Astrocyte of the cerebellum (primary cell): ENCODE measurements around the gene ARSD.
"Not testable (repeated sequence)": the region's sequence is repeated elsewhere in the genome, so short reads cannot be mapped to it uniquely, and the experiment has no call there.

Source experiments
- DNase-seq: peaks from one replicate; pipeline ENCODE4 v3.0.0-alpha.2; 2011; ENCODE audit warnings: low read depth
- H3K4me3 ChIP-seq: 2 replicates; pipeline ENCODE4 v1.5.1; 2011; ENCODE audit warnings: mild to moderate bottlenecking, low read depth, low read length, moderate library complexity
- CTCF ChIP-seq: IDR thresholded peaks from 2 replicates; pipeline ENCODE4 v1.5.1; 2012; ENCODE audit warnings: low read length, low read depth, moderate library complexity, mild to moderate bottlenecking; ENCODE audit errors: missing control alignments
- in situ Hi-C: cut with HindIII; loops from 2 replicates; pipeline ENCODE4 v1.10.0; 2017; ENCODE audit warnings: low sequenced_read_pairs

The ARSD gene

DNA sequence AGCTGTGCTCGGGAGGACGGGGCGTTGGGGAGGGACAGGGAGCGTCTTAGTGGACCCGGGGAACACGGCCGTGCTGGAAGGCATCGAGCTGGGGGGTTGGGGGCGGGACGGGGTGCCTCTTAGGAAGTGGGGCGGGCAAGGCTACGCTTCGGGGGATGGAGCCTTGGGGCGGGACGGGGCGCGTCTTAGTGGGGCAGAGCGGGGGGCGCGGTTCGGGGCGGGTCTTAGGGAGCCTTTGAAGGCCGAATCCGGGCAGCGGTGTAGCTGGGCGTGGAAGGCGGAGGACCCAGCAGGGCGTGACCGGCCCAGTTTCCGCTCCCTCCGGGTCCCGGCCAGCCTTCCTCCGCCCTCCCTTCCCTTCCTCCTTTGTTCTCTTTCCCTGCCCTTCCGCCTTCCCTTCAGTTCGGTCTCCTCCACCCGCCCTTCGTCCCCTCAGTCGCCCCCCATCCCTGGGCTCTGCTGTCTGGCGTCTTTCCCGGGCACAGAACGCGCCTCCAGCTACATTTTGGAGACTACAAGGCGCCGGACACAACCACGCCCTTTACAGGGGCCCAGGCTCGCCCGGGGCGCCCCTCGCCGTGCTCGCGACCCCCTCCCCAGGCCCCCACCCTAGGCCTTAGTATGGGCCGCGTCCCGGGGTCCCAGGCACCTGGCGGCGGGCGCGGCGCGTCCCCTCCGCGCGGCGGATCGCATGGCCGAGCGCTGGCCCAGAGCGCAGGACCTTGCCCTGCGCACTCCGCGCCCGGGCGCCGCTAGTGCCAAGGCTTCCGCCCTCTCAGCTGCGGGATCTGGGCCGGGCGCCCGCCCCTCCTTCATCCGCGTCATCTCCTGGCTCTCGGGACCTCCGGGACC lies at the start of gene ARSD:
TSS of gene ARSD (minus strand) at position 757 of the 852 bp plus-strand sequence. CDS start at position 693, 64 bp downstream.
- DNase-seq, result peak; percentile 83
- in situ Hi-C loops, result loop anchor here (5.0 kb wide), 1 partner anchor 57 kb away; no protein-coding TSS in a partner anchor
- no peak for TF ChIP-seq CTCF
- H3K4me3 ChIP-seq, result peak within 1 kb of the TSS; percentile 67

GRCh38 chrX:2978639-2979038 lies 49.5 kb upstream of the ARSD start:
- DNase-seq, H3K4me3 ChIP-seq, in situ Hi-C loops: not testable (repeated sequence)

DNA sequence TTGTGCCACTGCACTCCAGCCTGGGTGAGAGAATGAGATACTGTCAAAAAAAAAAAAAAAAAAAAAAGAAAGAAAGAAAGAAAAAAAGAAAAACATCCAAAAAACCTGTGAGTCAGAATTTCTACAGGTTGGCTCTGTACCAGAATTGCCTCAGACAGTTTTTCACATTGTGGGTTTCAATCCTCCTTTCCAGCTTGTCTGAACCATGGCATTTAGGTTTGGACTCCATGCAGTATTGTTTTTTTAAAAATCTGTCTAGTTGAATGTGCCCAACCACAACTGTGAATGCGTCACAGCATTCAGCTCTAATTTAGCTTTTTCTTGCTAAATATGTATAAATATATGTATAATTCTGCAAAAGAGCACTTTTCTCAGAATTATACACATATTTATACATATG lies 45.8 kb upstream of the ARSD start:
- no peak overlapping the region for H3K4me3 ChIP-seq
- DNase-seq, result peak; percentile 65
- TF ChIP-seq CTCF, result no peak
- in situ Hi-C loops, result no loop called here

GRCh38 chrX:2972391-2972790 lies 43.3 kb upstream of the ARSD start:
- H3K4me3 ChIP-seq, result no peak overlapping the region
- in situ Hi-C loops, result no loop called here
- TF ChIP-seq CTCF, result no peak
- no peak for DNase-seq

DNA sequence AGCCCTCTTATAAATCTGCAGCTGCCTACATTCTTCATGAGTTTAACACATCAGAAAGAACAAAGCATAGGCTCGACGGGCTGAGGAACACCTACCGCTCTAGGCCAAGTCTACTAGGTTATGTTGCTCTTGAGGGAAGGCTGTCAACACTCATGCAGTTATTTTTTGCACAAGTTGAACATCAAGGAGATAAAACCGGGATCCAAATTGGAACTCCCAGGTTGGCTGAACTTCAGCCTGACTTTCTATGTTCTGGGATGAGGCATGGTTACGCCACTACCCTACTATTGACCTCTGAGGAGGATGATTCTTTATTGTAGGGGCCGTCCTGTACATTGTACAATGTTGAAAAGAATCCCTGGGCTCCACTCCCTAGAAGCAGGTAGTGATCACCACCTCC lies 39.9 kb upstream of the ARSD start:
- in situ Hi-C loops, result no loop called here
- TF ChIP-seq CTCF, result no peak
- DNase-seq, result no peak
- H3K4me3 ChIP-seq, result no peak overlapping the region

DNA sequence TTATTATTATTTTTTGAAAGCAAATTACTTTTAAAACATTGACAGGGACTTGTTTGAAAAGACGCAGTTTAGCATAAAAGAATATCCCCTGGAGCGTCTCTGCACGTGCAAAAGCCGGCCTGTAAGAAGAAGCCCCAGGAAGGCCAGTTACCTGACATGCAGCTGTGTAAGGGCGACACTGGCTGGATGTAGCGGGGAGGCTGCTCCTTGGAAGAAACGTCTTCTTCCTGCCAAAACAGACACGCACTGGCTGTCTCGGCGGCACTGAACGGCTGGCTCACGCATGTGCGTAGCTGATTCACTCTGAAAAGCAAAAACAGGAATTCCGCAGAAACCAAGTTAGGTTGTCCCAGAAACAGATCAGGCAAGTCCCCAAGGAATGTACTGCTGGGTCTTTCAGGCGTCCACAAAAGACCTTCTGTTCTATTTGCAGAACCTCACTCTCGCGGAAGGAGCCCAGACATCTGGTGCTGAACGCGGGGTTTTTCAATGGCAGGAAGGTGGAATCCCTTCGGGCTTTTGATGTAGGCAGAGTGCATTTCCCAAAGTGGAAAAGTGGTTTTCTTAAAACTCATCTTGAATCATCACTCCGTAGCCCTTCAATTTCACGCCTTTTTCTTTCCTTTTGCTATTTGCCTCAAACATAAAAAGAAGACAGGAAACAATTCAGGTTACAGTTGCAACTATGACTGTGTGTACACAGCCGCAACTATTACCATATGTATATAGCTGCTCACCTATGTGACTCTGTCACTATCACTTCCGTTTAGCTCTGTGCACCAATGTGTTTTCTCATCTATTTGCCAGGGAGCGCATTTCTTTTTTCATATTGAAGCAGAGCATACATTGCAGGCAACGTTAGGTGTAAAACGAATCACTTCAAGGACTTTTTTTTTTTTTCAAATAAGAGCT lies 39.1 kb upstream of the ARSD start:
- no peak for TF ChIP-seq CTCF
- peak; percentile 53 for DNase-seq
- H3K4me3 ChIP-seq, result peak overlapping the region; percentile 34
- in situ Hi-C loops, result no loop called here
